HG02840 (cell line): ENCODE measurements around the gene CDC14A.
"Not testable (repeated sequence)": the region's sequence is repeated elsewhere in the genome, so short reads cannot be mapped to it uniquely, and the experiment has no call there.

ENCODE experiments used
- ATAC-seq: cut with Tn5 transposase; IDR thresholded peaks from one replicate; pipeline ENCODE4 v1.9.1; 2021; ENCODE audit warnings: mild to moderate bottlenecking, moderate library complexity, moderate number of reproducible peaks; ENCODE audit not compliant: unreplicated experiment, low FRiP score

The CDC14A gene

DNA sequence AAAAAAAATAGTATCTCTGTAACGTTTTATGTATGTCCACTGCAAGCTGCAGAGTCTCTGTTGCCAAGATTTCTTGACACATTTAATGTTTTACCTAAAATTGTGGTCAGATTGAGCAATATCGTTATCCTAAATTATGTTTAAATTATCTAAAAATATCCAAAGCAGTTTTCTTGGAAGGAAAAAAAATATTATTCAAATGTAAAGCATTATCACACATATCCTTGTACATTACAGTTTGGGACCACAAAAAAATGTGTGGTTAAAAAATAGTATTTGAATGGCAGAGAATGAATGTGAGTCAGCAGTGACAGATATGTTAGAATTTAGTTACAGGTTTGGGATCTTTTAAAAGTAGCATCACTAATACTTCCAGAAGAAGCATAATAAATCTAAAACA lies 21.2 kb upstream of the CDC14A start:
- not testable (repeated sequence) for ATAC-seq

DNA sequence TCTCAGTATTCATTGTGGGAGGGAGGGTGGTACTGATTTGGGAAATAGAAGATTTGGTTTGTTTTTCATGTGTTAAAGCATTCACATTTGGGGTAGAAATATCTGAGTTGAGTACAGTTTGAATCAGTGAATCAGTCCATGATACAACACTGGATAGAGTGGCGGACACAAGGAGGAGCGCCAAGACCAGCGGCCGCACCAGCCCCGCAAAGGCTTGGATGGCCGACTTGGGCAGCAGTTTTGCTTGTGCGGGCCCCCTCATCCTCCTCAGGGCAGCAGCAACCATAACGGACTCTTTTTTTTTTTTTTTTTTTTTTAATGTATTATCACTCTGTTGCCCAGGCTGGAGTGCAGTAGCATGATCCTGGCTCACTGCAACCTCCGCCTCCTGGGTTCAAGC lies 20.0 kb upstream of the CDC14A start:
- ATAC-seq: no peak

GRCh38 chr1:100335436-100335835 lies 16.9 kb upstream of the CDC14A start:
- ATAC-seq: no peak

DNA sequence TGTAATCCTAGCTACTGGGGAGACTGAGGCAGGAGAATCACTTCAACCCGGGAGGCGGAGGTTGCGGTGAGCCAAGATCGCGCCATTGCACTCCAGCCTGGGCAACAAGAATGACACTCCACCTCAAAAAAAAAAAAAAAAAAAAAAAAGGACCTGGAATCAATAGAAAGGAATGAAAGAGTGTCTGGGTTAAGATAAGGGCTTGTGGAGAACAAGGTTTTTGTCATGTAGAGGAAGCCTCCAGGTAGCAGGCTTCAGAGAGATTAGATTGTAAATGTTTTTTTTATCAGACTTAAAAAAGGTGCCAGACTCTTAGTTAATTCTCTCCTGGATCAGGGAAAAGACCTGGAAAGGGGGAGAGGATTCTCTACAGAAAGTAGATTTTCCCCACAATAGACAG lies 14.4 kb upstream of the CDC14A start:
- not testable (repeated sequence) for ATAC-seq

DNA sequence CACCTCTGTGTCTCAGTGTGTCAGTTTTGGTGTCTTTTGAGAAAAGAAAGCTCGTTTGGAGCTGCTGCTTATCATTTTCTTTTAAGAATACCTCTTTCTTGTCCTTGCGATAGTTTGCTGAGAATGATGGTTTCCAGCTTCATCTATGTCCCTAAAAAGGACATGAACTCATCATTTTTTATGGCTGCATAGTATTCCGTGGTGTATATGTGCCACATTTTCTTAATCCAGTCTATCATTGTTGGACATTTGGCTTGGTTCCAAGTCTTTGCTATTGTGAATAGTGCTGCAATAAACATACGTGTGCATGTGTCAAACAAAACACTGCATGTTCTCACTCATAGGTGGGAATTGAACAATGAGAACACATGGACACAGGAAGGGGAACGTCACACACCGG lies 12.6 kb upstream of the CDC14A start:
- ATAC-seq: not testable (repeated sequence)

GRCh38 chr1:100340494-100340893 lies 11.8 kb upstream of the CDC14A start:
- no peak for ATAC-seq

DNA sequence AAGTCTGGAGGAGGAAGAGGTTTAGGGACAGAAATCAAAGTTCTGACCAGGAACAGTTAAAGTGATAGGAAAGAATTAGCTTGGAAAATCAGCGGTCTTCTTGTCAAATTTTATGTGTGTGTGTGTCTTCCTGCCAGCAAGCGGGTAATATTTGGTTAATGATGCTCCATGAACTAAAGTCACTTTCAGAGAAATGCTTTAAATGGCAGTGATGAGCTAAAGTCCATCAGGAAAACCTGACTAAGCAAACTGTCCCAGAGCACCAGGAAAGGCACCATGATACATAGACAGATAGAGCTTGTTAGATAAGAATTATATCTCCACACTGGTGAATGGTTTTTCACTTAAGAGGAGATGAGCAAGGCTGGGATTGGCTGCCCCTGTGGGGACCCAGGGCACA lies 10.0 kb upstream of the CDC14A start:
- no peak for ATAC-seq

- ATAC-seq: no peak
Measured at GRCh38 chr1:100343897-100344296, 8.4 kb upstream of the CDC14A start.

GRCh38 chr1:100344774-100345173 lies 7.5 kb upstream of the CDC14A start:
- ATAC-seq: no peak

GRCh38 chr1:100346387-100346786 lies 5.9 kb upstream of the CDC14A start:
- no peak for ATAC-seq

DNA sequence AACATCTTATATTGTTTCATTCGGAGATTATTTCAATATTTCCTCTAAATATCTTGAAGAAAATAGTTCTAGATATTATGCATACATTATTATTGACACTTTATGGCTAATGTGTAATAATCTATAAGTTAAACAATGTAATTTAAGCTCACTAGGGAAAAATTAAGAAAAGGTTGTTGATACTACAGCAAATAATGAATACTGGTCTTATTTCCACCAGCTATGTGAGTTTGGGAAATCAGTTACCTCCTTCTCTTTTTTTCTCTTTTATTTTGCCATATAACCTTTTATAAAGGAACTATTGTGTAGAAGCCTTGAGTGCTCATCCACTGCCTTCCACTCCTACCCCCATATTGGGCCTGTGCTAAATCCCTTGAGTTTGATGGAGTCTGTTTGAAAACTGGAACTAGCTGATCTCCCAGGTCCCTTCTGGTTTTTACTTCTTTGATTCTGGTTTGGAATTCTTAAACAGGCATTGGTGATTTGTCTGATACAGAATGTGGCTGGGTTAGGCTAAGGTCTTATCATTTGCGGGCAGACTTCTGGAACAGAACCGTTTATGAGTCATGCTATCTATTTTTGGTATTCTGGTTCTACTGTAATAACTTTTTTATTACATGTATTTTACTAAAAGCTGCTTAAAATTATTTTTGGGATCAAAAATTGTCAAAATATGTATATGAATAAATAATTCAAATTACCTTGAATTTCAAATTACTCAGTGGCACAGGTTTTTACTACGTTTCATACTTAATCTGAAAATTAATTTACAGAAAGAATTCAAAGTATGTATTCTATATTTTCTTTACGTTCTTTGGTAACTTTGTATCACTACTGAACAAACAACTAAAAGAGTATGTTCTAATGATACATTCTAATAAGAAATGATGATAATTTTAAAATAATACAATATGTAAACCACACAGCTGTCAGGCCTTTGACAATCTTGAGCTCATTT lies 5.0 kb upstream of the CDC14A start:
- ATAC-seq: no peak

- ATAC-seq: no peak
Measured at GRCh38 chr1:100348549-100349144, 3.7 kb upstream of the CDC14A start.

GRCh38 chr1:100349246-100349645 lies 3.1 kb upstream of the CDC14A start:
- ATAC-seq: no peak

GRCh38 chr1:100350787-100351094 lies 1.6 kb upstream of the CDC14A start:
- no peak for ATAC-seq

GRCh38 chr1:100351095-100351887 lies 1.0 kb upstream of the CDC14A start:
- ATAC-seq: peak; percentile 65

GRCh38 chr1:100353071-100353801 lies 930 bp downstream of the CDC14A start:
- peak; percentile 21 for ATAC-seq

- ATAC-seq: no peak
Measured at GRCh38 chr1:100353988-100354387, 1.7 kb downstream of the CDC14A start.

- ATAC-seq: no peak
Measured at GRCh38 chr1:100354971-100355394, 2.7 kb downstream of the CDC14A start.

DNA sequence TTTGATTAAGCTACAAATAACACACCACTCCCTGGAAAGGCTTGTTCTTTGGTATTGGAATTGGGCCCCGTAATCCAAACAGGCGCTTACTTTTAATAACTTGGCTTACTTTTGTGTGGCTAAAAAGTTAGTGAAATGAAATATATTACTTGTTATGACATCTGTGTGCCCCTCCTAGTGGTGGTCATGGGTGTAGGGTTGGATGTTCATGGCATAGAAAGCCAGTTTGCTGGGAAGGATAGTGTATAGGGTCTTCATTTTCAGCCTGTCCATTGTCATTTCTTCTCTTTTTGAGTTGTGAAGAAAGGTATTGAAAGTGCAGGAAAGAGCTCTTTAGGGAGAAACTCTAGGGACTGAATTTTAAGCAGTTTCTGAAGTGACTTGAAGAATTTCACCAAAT lies 5.9 kb downstream of the CDC14A start:
- ATAC-seq: no peak

DNA sequence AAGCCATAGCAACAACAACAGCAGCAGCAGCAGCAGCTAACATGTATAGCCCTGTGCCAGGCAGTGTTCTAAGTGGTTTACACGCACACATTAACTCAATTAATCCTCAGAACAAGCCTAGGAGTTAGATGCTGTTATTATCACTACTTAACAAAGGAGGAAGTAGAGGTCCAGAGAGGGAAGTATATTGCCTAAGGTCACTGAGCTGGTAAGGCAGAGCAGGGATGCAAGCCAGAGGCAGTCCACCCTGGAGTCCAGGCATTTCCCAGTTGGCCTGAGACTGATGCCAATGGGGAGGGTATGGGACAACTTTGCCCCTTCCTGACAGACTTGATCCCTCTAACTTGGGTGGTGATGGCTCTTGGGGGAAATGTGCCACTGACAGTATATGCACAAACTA lies 6.8 kb downstream of the CDC14A start:
- ATAC-seq: no peak
